IMR-90 (cell line): Measurements from ENCODE around the gene PCDHGB6. TPM values are rescaled to one million over a fixed set of nuclear protein-coding genes. Genes with fewer than 3 reads are reported as not detected.

ENCODE experiments used
- ATAC-seq: fragments of 200-7000 bp; cut with Tn5 transposase; 2 replicates; pipeline ENCODE4 v1.9.1; 2020; ENCODE audit warnings: low read depth, mild to moderate bottlenecking, moderate library complexity
- BruUV-seq: library from RNA; stranded (reverse); fragments of 400-500 nt; replicated peaks from 2 replicates; lab custom pipeline; 2021; lab: Mats Ljungman, UMichigan
- CTCF ChIA-PET: fragments of 300-600 bp; formaldehyde crosslinking; extraction: SDS; loops from one replicate; lab custom pipeline; 2021; ENCODE audit warnings: antibody characterized with exemption; lab: Yijun Ruan, JAX
- POLR2A ChIA-PET: fragments of 300-600 bp; sonication (Branson Sonifier 250); formaldehyde crosslinking; loops from one replicate; lab custom pipeline; 2022; ENCODE audit warnings: antibody characterized with exemption; ENCODE audit not compliant: unreplicated experiment; lab: Charles Lee
- DNase-seq: peaks from one replicate; pipeline ENCODE4 v3.0.0; 2013
- H2AFZ ChIP-seq: replicated peaks from 2 replicates; pipeline ENCODE3; 2013; ENCODE audit warnings: low read length, mild to moderate bottlenecking; ENCODE audit not compliant: poor library complexity
- H2AK5ac ChIP-seq: 2 replicates; pipeline ENCODE4 v1.6.1; 2013; ENCODE audit warnings: low read depth, low read length, inconsistent platforms
- H2AK9ac ChIP-seq: replicated peaks from 2 replicates; pipeline ENCODE3; 2013; ENCODE audit warnings: mild to moderate bottlenecking, low read depth, low read length, moderate library complexity; ENCODE audit not compliant: poor library complexity
- H2BK120ac ChIP-seq: 2 replicates; pipeline ENCODE4 v1.6.1; 2013; ENCODE audit warnings: low read depth, low read length, inconsistent platforms
- H2BK15ac ChIP-seq: 3 replicates; pipeline ENCODE4 v1.6.1; 2013; ENCODE audit warnings: low read depth, low read length, inconsistent platforms
- H2BK20ac ChIP-seq: 2 replicates; pipeline ENCODE4 v1.6.1; 2013; ENCODE audit warnings: low read depth, mild to moderate bottlenecking, inconsistent platforms, low read length, moderate library complexity
- H2BK5ac ChIP-seq: 2 replicates; pipeline ENCODE4 v1.6.1; 2013; ENCODE audit warnings: mild to moderate bottlenecking, low read depth, low read length, inconsistent platforms; ENCODE audit not compliant: poor library complexity, severe bottlenecking
- H3K14ac ChIP-seq: replicated peaks from 2 replicates; pipeline ENCODE4 v1.6.1; 2013; ENCODE audit warnings: low read depth, low read length, inconsistent platforms
- H3K18ac ChIP-seq: 2 replicates; pipeline ENCODE4 v1.6.1; 2013; ENCODE audit warnings: low read depth, low read length, control low read depth
- H3K23ac ChIP-seq: 2 replicates; pipeline ENCODE4 v1.6.1; 2013; ENCODE audit warnings: low read depth, low read length, inconsistent platforms
- H3K27ac ChIP-seq: 2 replicates; pipeline ENCODE4 v1.5.1; 2013; ENCODE audit warnings: mild to moderate bottlenecking, control low read depth, low read length; ENCODE audit not compliant: insufficient read depth
- H3K27me3 ChIP-seq: 2 replicates; pipeline ENCODE4 v1.6.1; 2013; ENCODE audit warnings: low read length; ENCODE audit not compliant: control insufficient read depth, insufficient read depth
- H3K36me3 ChIP-seq: 2 replicates; pipeline ENCODE4 v1.6.1; 2013; ENCODE audit warnings: low read length, mixed read lengths; ENCODE audit not compliant: control insufficient read depth, insufficient read depth
- H3K4ac ChIP-seq: 2 replicates; pipeline ENCODE4 v1.6.1; 2013; ENCODE audit warnings: low read depth, low read length, inconsistent platforms
- H3K4me1 ChIP-seq: 2 replicates; pipeline ENCODE4 v1.6.1; 2013; ENCODE audit warnings: low read length, mixed read lengths; ENCODE audit not compliant: control insufficient read depth, insufficient read depth
- H3K4me2 ChIP-seq: 2 replicates; pipeline ENCODE4 v1.6.1; 2013; ENCODE audit warnings: low read depth, mild to moderate bottlenecking, control low read depth, low read length, moderate library complexity
- H3K4me3 ChIP-seq: 2 replicates; pipeline ENCODE4 v1.5.1; 2013; ENCODE audit warnings: low read depth, mild to moderate bottlenecking, control low read depth, low read length, moderate library complexity; ENCODE audit not compliant: insufficient read depth
- H3K56ac ChIP-seq: 2 replicates; pipeline ENCODE4 v1.6.1; 2013; ENCODE audit warnings: low read length, inconsistent platforms; ENCODE audit not compliant: insufficient read depth; ENCODE audit errors: extremely low read depth
- H3K79me1 ChIP-seq, 2 experiments: 2 replicates each; pipeline ENCODE4 v1.6.1; 2013; ENCODE audit warnings: low read length in 2 of 2, inconsistent platforms in 1 of 2, low read depth in 1 of 2
- H3K9ac ChIP-seq: 2 replicates; pipeline ENCODE4 v1.6.1; 2013; ENCODE audit warnings: low read depth, low read length, control low read depth
- H3K9me1 ChIP-seq: 2 replicates; pipeline ENCODE4 v1.6.1; 2013; ENCODE audit warnings: low read length, inconsistent platforms; ENCODE audit not compliant: insufficient read depth
- H3K9me3 ChIP-seq: 2 replicates; pipeline ENCODE4 v1.6.1; 2013; ENCODE audit warnings: low read length; ENCODE audit not compliant: control insufficient read depth, insufficient read depth
- H4K20me1 ChIP-seq: 2 replicates; pipeline ENCODE4 v1.6.1; 2013; ENCODE audit warnings: low read length, inconsistent platforms; ENCODE audit not compliant: insufficient read depth
- H4K5ac ChIP-seq: 2 replicates; pipeline ENCODE4 v1.6.1; 2013; ENCODE audit warnings: mild to moderate bottlenecking, low read depth, low read length, control low read depth
- H4K8ac ChIP-seq, 2 experiments: 2 replicates each; pipeline ENCODE4 v1.6.1; 2013; ENCODE audit warnings: low read depth in 2 of 2, low read length in 2 of 2, control low read depth in 1 of 2, inconsistent platforms in 1 of 2
- H4K91ac ChIP-seq: 2 replicates; pipeline ENCODE4 v1.6.1; 2013; ENCODE audit warnings: low read depth, low read length, inconsistent platforms; ENCODE audit not compliant: insufficient read depth
- MAZ ChIP-seq: IDR thresholded peaks from 2 replicates; pipeline ENCODE4 v1.6.1; 2012; ENCODE audit warnings: low read depth, mild to moderate bottlenecking, low read length, improper control_type of control experiment, moderate library complexity, borderline replicate concordance
- RCOR1 ChIP-seq: IDR thresholded peaks from 2 replicates; pipeline ENCODE4 v1.6.1; 2012; ENCODE audit warnings: mild to moderate bottlenecking, low read length, improper control_type of control experiment; ENCODE audit not compliant: insufficient replicate concordance
- WGBS, 2 experiments: methylation state at CpG; one replicate each; pipeline versions ENCODE4 v1.1.5 to v1.1.7; 2013; ENCODE audit warnings: missing lambda C conversion rate in 2 of 2; ENCODE audit not compliant: insufficient read length in 1 of 2; ENCODE audit errors: extremely low coverage in 2 of 2; 5-methylcytosine and 5-hydroxymethylcytosine counted together
- dilution Hi-C: fragments of 300-500 bp; cut with HindIII; formaldehyde crosslinking; loops from one replicate; pipeline ENCODE4 v1.14.3; 2018; ENCODE audit warnings: low sequenced_read_pairs; ENCODE audit not compliant: unreplicated experiment
- in situ Hi-C: fragments of 300-500 bp; cut with MboI; formaldehyde crosslinking; loops from 3 replicates; pipeline ENCODE4 v1.14.3; 2019; ENCODE audit warnings: low sequenced_read_pairs, inconsistent platforms, mixed read lengths
- intact Hi-C: fragments of 100-400 bp; cut with micrococcal nuclease; formaldehyde crosslinking; loops from 2 replicates; pipeline ENCODE4 v1.10.0; 2022
- polyA plus RNA-seq, 3 experiments: library from polyadenylated mRNA; depleted of rRNA; stranded (reverse); fragments of >200 nt; gene quantifications; 2 replicates each; pipeline ENCODE4 v1.2.3, GENCODE V29; 2012; ENCODE audit warnings: low replicate concordance in 1 of 3
- total RNA-seq: library from RNA; depleted of rRNA; stranded (reverse); fragments of >200 nt; gene quantifications from 2 replicates; pipeline ENCODE4 v1.2.3, GENCODE V29; 2012

The PCDHGB6 gene
- total and polyA plus RNA-seq, 2 of the 4 experiments (the other 2 are of a cell fraction), result 1.4 to 2.2 TPM

DNA sequence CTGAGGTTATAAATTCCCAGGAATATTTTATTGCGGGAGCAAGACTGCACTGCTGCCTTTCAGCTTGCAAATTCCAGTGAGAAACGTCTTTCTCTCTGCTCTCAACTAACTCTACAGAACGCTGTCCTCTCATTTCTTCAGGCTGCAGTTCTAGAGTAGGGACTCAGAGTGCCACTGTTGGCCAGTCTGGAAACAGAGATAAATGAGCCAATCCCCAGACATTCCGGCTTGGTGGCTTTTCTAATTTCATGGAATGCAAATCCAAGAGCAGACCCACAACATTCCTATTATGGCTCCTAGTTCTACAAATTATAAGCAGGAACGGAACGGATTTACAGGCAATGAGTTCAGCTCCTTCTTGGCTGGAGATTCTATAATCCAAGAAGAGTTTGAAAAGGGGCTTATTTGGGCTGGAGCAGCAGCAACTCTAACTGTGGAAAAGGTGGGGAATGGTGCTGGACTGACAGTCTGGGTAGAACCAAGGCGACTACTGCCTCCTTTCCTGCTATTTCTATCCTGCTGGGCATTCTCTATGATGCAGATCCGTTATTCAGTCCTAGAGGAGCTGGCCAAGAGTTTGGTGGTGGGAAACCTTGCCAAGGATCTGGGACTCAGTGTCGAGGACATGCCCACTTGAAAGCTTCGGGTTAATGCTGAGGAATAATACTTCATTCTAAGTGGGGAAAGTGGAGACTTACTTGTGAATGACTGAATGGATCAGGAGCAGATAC lies 31.8 kb downstream of the PCDHGB6 start (continued):
- TF ChIP-seq MAZ, result no peak

- no peak overlapping the region for H3K14ac ChIP-seq
- intact Hi-C loops (no loop called here), dilution Hi-C loops (no loop called here), in situ Hi-C loops (no loop called here)
- no peak overlapping the region for H4K5ac ChIP-seq
- peaks cover 2% of the 10 kb centered on the region; the same call in 1 of the 2 replicates for H3K4me1 ChIP-seq
- H2BK15ac ChIP-seq, result no peak overlapping the region
- ATAC-seq (no peak), DNase-seq (no peak)
- no peak overlapping the region for H3K18ac ChIP-seq
- H2BK5ac ChIP-seq, result no peak overlapping the region
- no peak overlapping the region for H3K4ac ChIP-seq
- H3K56ac ChIP-seq, result no peak overlapping the region
- H3K9me3 ChIP-seq, result peaks cover 10% of the 10 kb centered on the region; the same call in 1 of the 2 replicates
- BruUV-seq, result no TSS peak
- no peak overlapping the region for H2AK9ac ChIP-seq
- H3K27ac ChIP-seq, result no peak overlapping the region
- no peak overlapping the region for H4K91ac ChIP-seq
- no peak overlapping the region for H3K4me2 ChIP-seq
- no peak overlapping the region for H3K23ac ChIP-seq
- CTCF ChIA-PET, result interaction anchor here (0.8 kb wide), 1 partner anchor 10 kb away, joined by 3 read pairs; the partner anchor contains the start of gene PCDHGA12
- H4K8ac ChIP-seq, result no peak overlapping the region
- no peaks in the 10 kb centered on the region for H4K20me1 ChIP-seq
- TF ChIP-seq RCOR1, result no peak
- 93% methylated on average over 3 of the region's 9 CpGs; no CpG with 5 or more reads in 1 of the 2 experiments for WGBS, 2 experiments
- H2AK5ac ChIP-seq, result no peak overlapping the region
- H3K9ac ChIP-seq, result no peak overlapping the region
- no peak overlapping the region for H2BK20ac ChIP-seq
- peaks cover 28 to 33% of the 10 kb centered on the region in 2 experiments for H3K79me1 ChIP-seq
- H3K9me1 ChIP-seq, result no peaks in the 10 kb centered on the region
- H3K36me3 ChIP-seq, result peaks cover 11% of the 10 kb centered on the region
- POLR2A ChIA-PET, result no interaction called here
- H2BK120ac ChIP-seq, result no peak overlapping the region
- no peak overlapping the region for H2AFZ ChIP-seq
- no peaks in the 10 kb centered on the region for H3K27me3 ChIP-seq
- no peak overlapping the region for H3K4me3 ChIP-seq
These were observed 32.5 kb downstream of the PCDHGB6 start for GRCh38 chr5:141440341-141440740.
